GM10248 (cell line): ENCODE data around the gene DCHS1.

Source experiments
- CTCF ChIA-PET: fragments of 300-600 bp; sonication (Branson Sonifier 250); formaldehyde crosslinking; extraction: SDS; loops from one replicate; lab custom pipeline; 2021; ENCODE audit warnings: antibody characterized with exemption; lab: Yijun Ruan, JAX
- POLR2A ChIA-PET: fragments of 350-650 bp; sonication (Branson Sonifier 250); formaldehyde crosslinking; extraction: SDS; loops from one replicate; lab custom pipeline; 2020; ENCODE audit warnings: antibody characterized with exemption; lab: Yijun Ruan, JAX
- DNase-seq: peaks from one replicate; pipeline ENCODE4 v3.0.0; 2012; ENCODE audit errors: extremely low spot score
- TF ChIP-seq, protein P1 (sequence below): IDR thresholded peaks from 2 replicates; pipeline ENCODE4 v1.5.1; 2012; ENCODE audit warnings: mild to moderate bottlenecking, low read depth; ENCODE audit errors: extremely low read depth, missing control alignments, control extremely low read depth

The DCHS1 gene

DNA sequence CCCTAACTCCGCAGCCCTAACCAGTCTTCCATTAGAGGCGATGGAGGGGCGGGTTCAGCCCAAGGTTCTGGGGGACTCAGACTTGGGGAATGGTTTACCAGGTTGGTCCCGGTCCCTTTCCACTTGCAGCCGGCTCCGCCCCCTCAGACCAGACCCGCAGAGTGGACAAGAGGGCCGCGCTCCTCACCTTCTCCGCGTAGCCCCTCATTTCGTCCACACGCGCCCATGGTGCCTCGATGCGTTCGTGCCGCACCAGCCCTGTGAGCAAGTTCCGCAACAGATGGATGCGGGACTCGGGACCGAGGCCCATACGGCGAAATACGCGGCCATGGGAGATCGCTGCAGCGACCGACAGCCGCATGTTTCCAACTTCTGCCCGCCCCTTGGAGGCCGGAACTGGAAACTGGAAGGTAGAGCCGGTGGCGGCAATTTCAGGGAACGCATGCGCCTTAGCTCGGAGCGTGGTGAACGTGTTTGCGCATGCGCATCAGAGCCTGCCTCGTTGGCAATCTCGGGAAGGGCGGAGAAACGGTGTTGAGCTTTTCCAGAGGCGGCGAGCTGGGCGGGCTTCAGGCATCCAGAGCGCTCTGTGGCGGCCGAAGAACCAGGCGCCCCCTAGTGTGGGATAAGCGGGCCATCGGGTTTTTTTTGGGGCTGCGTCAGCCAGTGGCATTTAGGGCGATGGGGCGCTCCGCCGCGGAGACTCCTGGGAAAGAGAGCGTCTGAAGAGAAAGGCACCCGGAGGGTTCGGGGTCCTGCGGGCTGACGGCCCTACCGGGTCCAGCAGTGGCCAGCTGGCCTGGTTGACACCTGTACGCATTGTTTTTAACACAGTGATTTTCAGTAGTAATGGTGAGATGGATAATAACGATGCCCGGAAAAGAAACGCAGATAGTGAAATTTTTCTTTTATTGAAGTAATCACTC is 27.6 kb upstream of the DCHS1 start, which contains the start of gene MRPL17:
Gene MRPL17 (minus strand): TSS at position 405 of the 926 bp plus-strand sequence. CDS start 44 bp downstream, at position 361.
- DNase-seq: peak; percentile 97
- TF ChIP-seq, protein P1, sequence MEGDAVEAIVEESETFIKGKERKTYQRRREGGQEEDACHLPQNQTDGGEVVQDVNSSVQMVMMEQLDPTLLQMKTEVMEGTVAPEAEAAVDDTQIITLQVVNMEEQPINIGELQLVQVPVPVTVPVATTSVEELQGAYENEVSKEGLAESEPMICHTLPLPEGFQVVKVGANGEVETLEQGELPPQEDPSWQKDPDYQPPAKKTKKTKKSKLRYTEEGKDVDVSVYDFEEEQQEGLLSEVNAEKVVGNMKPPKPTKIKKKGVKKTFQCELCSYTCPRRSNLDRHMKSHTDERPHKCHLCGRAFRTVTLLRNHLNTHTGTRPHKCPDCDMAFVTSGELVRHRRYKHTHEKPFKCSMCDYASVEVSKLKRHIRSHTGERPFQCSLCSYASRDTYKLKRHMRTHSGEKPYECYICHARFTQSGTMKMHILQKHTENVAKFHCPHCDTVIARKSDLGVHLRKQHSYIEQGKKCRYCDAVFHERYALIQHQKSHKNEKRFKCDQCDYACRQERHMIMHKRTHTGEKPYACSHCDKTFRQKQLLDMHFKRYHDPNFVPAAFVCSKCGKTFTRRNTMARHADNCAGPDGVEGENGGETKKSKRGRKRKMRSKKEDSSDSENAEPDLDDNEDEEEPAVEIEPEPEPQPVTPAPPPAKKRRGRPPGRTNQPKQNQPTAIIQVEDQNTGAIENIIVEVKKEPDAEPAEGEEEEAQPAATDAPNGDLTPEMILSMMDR: peak; percentile 85
- ChIA-PET CTCF (interaction anchor here (0.7 to 4.7 kb wide), 43 partner anchors 10 to 305 kb away, joined by 3 to 29 read pairs (median 4); partner anchors contain the start of genes ARFIP2, DCHS1, TAF10 and TIMM10B), POLR2A (interaction anchor here (0.6 to 2.2 kb wide), 4 partner anchors 42 to 114 kb away, joined by 3 to 12 read pairs (median 4); partner anchors contain the start of gene TPP1)

DNA sequence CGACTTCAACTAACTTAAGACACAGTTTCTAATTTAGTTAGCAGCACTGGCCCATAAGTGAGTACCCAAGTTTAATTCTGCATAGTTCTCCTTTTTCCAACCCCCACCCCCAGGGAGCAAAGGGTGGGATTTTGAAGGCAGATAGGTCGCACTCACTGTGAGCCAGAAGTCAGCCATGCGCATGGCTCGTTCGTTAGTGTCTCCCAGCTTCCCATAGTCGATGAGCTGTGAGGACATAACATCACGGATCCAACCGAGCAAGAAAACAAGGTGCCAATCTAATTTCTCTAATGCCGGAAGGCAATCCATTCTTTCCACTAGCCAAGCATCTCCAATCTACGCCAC is 27.0 kb upstream of the DCHS1 start:
- ChIA-PET CTCF (interaction anchor here (0.8 to 4.7 kb wide), 29 partner anchors 10 to 304 kb away, joined by 3 to 29 read pairs (median 5); partner anchors contain the start of gene DCHS1), POLR2A (interaction anchor here (1.0 to 2.2 kb wide), 3 partner anchors 10 to 63 kb away, joined by 3 to 12 read pairs (median 7); partner anchors contain the start of gene TPP1)
- no peak for DNase-seq
- TF ChIP-seq, protein P1: no peak

DNA sequence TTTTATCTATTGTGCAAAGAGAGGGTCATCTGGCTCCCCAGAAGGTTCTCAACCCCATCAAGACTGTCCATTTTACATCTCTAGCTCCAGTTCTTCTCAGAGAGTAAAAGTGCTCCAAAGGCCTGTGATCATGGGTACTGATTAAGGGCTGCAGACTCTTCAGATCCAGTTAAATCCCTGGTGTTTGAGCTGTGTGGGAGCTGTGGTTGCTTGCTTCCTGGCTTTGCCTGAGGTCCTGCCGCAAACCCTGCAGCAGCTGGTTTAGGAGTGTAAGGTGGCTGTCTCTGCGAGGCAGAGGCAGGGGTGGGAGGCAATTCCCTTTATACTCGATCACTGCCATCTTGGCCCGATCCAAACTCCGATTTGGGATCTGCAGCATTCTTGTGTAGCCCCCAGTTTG is 26.3 kb upstream of the DCHS1 start:
- CTCF ChIA-PET: interaction anchor here (0.8 to 4.7 kb wide), 11 partner anchors 10 to 303 kb away, joined by 3 to 29 read pairs (median 6); no protein-coding TSS in a partner anchor
- DNase-seq: no peak
- POLR2A ChIA-PET: interaction anchor here (1.3 to 2.2 kb wide), 2 partner anchors 10 to 63 kb away, joined by 7 to 12 read pairs; partner anchors contain the start of gene TPP1
- TF ChIP-seq, protein P1: no peak

DNA sequence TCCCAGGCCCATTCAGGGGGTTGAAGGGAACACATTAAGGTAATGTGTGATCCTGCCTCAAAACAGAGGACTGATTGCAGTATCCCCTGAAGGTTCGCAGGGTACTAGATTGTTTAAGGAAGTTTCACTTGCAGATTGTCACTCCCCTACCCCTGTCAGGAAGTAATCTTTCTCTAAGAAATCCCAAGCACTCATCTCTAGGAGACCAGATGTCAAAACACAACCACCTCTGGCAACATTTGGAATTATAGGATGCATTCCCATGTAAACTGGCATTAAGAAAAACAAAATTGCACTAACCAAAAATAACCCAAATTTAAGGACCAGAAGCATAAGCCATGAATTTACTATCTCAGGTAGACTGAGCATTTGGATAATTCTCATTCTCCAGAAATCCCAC is 25.9 kb upstream of the DCHS1 start:
- ChIA-PET POLR2A (interaction anchor here (1.3 to 2.2 kb wide), 2 partner anchors 9 to 62 kb away, joined by 7 to 12 read pairs; partner anchors contain the start of gene TPP1), CTCF (interaction anchor here (0.8 to 4.7 kb wide), 16 partner anchors 9 to 303 kb away, joined by 3 to 29 read pairs (median 5); partner anchors contain the start of gene TPP1)
- TF ChIP-seq, protein P1: no peak
- DNase-seq: no peak

DNA sequence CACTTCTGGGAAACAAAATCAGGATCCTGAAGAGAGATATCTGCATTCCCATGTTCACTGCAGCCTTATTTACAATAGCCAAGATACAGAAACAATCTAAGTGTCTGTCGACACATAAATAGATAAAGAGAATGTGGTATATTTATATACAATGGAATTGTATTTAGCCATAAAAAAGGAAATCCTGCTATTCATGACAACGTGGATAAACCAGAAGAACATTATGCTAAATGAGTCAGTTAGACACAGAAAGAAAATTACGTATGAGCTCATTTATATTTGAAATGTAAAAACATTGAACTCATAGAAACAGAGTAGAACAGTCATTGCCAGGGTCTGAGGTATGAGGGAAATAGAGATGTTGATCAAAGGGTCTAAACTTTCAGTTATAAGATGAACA is 21.4 kb upstream of the DCHS1 start:
- TF ChIP-seq, protein P1: no peak
- ChIA-PET POLR2A (no interaction called here), CTCF (interaction anchor here (1.1 to 2.3 kb wide), 2 partner anchors 9 to 30 kb away, joined by 5 to 8 read pairs; no protein-coding TSS in a partner anchor)
- DNase-seq: no peak

DNA sequence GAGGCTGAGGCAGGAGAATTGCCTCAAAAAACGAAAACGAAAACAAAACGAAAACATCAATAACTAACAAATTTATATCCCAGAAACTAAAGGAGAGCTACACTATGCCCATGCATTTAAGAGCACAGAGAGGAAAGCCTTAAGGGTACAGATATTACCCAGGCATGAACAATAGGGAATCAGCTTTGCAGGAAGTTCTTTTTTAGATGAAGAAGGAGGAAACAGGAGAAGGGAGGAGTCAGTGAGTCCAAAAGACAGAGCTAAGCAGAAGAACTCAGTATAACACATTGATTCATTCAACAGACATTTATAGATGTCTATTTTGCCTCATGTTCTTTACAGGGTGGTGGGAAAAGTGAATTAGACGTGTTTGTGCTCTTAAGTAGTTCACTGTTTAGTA is 19.3 kb upstream of the DCHS1 start:
- ChIA-PET POLR2A (no interaction called here), CTCF (interaction anchor here (1.4 to 5.4 kb wide), 4 partner anchors 9 to 296 kb away, joined by 3 to 22 read pairs (median 7); partner anchors contain the start of gene MRPL17)
- TF ChIP-seq, protein P1: no peak
- no peak for DNase-seq
